A549 (cell line): Measurements from ENCODE around the gene GIMAP5. TPM values are rescaled to one million over a fixed set of nuclear protein-coding genes. Genes with fewer than 3 reads are reported as not detected.

Experiments used
- ATAC-seq, 2 experiments: fragments of 200-7000 bp in 1 of 2; fragments of >200 bp in 1 of 2; cut with Nextera tagmentation in 1 of 2; cut with Tn5 transposase in 1 of 2; 3 replicates each; pipeline versions ENCODE4 v1.8.0 to v1.9.1; 2018 to 2020; ENCODE audit warnings: mild to moderate bottlenecking in 1 of 2, moderate library complexity in 1 of 2
- CTCF ChIA-PET: fragments of 300-600 bp; sonication (Branson Sonifier 250); formaldehyde crosslinking; extraction: SDS; loops from one replicate; lab custom pipeline; 2021; ENCODE audit warnings: antibody characterized with exemption, inconsistent platforms; lab: Yijun Ruan, JAX
- POLR2A ChIA-PET: fragments of 350-600 bp; formaldehyde crosslinking; extraction: SDS; loops from one replicate; lab custom pipeline; 2021; ENCODE audit warnings: antibody characterized with exemption, inconsistent platforms; lab: Yijun Ruan, JAX
- DNase-seq, 2 experiments: peaks; one replicate each; pipeline versions ENCODE4 v3.0.0 to v3.0.0-alpha.2; 2011 to 2016; ENCODE audit warnings: low read depth in 1 of 2, low spot score in 1 of 2
- FAIRE-seq: peaks from 2 replicates; lab custom pipeline; 2011; peaks lifted over from hg19 to GRCh38; lab: Jason Lieb, UNC
- H3K27ac ChIP-seq, 2 experiments: fragments of >200 bp; sonication (Bioruptor Twin); formaldehyde crosslinking; 3 replicates each; pipeline ENCODE4 v1.5.1; 2016 to 2017
- H3K4me1 ChIP-seq: fragments of >200 bp; sonication (Bioruptor Twin); formaldehyde crosslinking; 3 replicates; pipeline ENCODE4 v1.6.1; 2016
- H3K4me2 ChIP-seq: fragments of >200 bp; sonication (Bioruptor Twin); formaldehyde crosslinking; 3 replicates; pipeline ENCODE4 v1.6.1; 2016
- H3K4me3 ChIP-seq: fragments of >200 bp; sonication (Bioruptor Twin); formaldehyde crosslinking; 3 replicates; pipeline ENCODE4 v1.5.1; 2016
- H3K9me3 ChIP-seq: fragments of >200 bp; sonication (Bioruptor Twin); formaldehyde crosslinking; 3 replicates; pipeline ENCODE4 v1.6.1; 2016
- BHLHE40 ChIP-seq: IDR thresholded peaks from 2 replicates; pipeline ENCODE4 v1.6.1; 2012; ENCODE audit warnings: low read depth, low read length, inconsistent platforms
- CHD4 ChIP-seq: fragments of 200-600 bp; sonication (generic); IDR thresholded peaks from 2 replicates; pipeline ENCODE4 v1.6.1; 2016; ENCODE audit warnings: antibody characterized with exemption, mild to moderate bottlenecking, borderline replicate concordance
- EHF ChIP-seq: fragments of 250-450 bp; sonication (Bioruptor Pico); IDR thresholded peaks from 2 replicates; pipeline ENCODE4 v1.5.0; 2020; ENCODE audit warnings: mild to moderate bottlenecking
- EHMT2 ChIP-seq: fragments of 200-600 bp; sonication (generic); IDR thresholded peaks from 2 replicates; pipeline ENCODE4 v1.6.1; 2016; ENCODE audit warnings: antibody characterized with exemption, low read depth, mild to moderate bottlenecking, moderate library complexity
- GATA3 ChIP-seq: IDR thresholded peaks from 2 replicates; pipeline ENCODE4 v1.6.1; 2012; ENCODE audit warnings: borderline replicate concordance
- HEYL ChIP-seq: fragments of 250-450 bp; sonication (Bioruptor Pico); IDR thresholded peaks from 2 replicates; pipeline ENCODE4 v1.8.0; 2021; ENCODE audit warnings: mild to moderate bottlenecking, moderate library complexity
- HOXA7 ChIP-seq: fragments of 250-450 bp; sonication (Bioruptor Pico); IDR thresholded peaks from 2 replicates; pipeline ENCODE4 v1.5.0; 2020; ENCODE audit warnings: mild to moderate bottlenecking, moderate library complexity
- HOXB13 ChIP-seq: fragments of 250-450 bp; sonication (Bioruptor Pico); IDR thresholded peaks from 2 replicates; pipeline ENCODE4 v1.5.0; 2020; ENCODE audit warnings: low read depth, mild to moderate bottlenecking, moderate library complexity
- JUN ChIP-seq, 2 experiments: fragments of >200 bp; sonication (Bioruptor Twin); formaldehyde crosslinking; IDR thresholded peaks; 2 replicates in 1 of 2; 3 replicates in 1 of 2; pipeline ENCODE4 v1.6.1; 2016 to 2017
- KDM1A ChIP-seq: fragments of 200-600 bp; sonication (generic); IDR thresholded peaks from 2 replicates; pipeline ENCODE4 v1.6.1; 2016; ENCODE audit warnings: low read depth, mild to moderate bottlenecking
- MAFK ChIP-seq: fragments of 450-650 bp; IDR thresholded peaks from 2 replicates; pipeline ENCODE4 v1.6.1; 2014; ENCODE audit not compliant: partially characterized antibody
- NFE2L2 ChIP-seq: fragments of 150-350 bp; conservative IDR thresholded peaks from 2 replicates; pipeline ENCODE4 v1.6.1; 2014; ENCODE audit warnings: low read length
- RARB ChIP-seq: fragments of 250-450 bp; sonication (Bioruptor Pico); IDR thresholded peaks from 2 replicates; pipeline ENCODE4 v1.8.0; 2021; ENCODE audit warnings: mild to moderate bottlenecking, moderate library complexity
- RCOR1 ChIP-seq: fragments of 150-350 bp; IDR thresholded peaks from 2 replicates; pipeline ENCODE4 v1.6.1; 2014; ENCODE audit warnings: antibody characterized with exemption, low read length, low read depth
- RFX5 ChIP-seq: fragments of 450-650 bp; IDR thresholded peaks from 2 replicates; pipeline ENCODE4 v1.7.1; 2014; ENCODE audit warnings: antibody characterized with exemption, mild to moderate bottlenecking, moderate library complexity
- RNF2 ChIP-seq: fragments of 200-600 bp; sonication (generic); IDR thresholded peaks from 2 replicates; pipeline ENCODE4 v1.6.1; 2016; ENCODE audit warnings: low read depth, mild to moderate bottlenecking, antibody characterized with exemption, moderate library complexity, borderline replicate concordance
- SMC3 ChIP-seq: fragments of >200 bp; sonication (Bioruptor Twin); formaldehyde crosslinking; IDR thresholded peaks from 3 replicates; pipeline ENCODE4 v1.6.1; 2018; ENCODE audit warnings: inconsistent platforms
- TFCP2L1 ChIP-seq: fragments of 250-450 bp; sonication (Bioruptor Pico); IDR thresholded peaks from 2 replicates; pipeline ENCODE4 v1.5.0; 2021; ENCODE audit warnings: mild to moderate bottlenecking
- TP53 ChIP-seq: fragments of 250-450 bp; sonication (Bioruptor Pico); IDR thresholded peaks from 2 replicates; pipeline ENCODE4 v1.5.0; 2021; ENCODE audit warnings: mild to moderate bottlenecking, moderate library complexity
- ZC3H11A ChIP-seq: fragments of 450-650 bp; IDR thresholded peaks from 2 replicates; pipeline ENCODE4 v1.6.1; 2014; ENCODE audit warnings: antibody characterized with exemption, mild to moderate bottlenecking
- WGBS: methylation state at CpG from one replicate; pipeline ENCODE4 v1.1.6; 2017; ENCODE audit errors: missing lambda C conversion rate; 5-methylcytosine and 5-hydroxymethylcytosine counted together
- polyA plus RNA-seq, 4 experiments: library from polyadenylated mRNA; depleted of rRNA in 3 of 4; stranded (reverse); fragments of >200 nt; fragmentation: RNase III in 1 of 4; extraction: RNeasy Plus Mini Kit Qiagen cat#74134 plus additional on column Dnase treatment in 1 of 4; gene quantifications; 2 replicates in 3 of 4; 3 replicates in 1 of 4; pipeline ENCODE4 v1.2.3, GENCODE V29; 2011 to 2017

GIMAP5 gene
- polyA plus RNA-seq, 2 of the 4 experiments (the other 2 are of a cell fraction): not detected

- no peak for ATAC-seq
- CTCF ChIA-PET: no interaction called here
- POLR2A ChIA-PET: no interaction called here
Observed at GRCh38 chr7:150746921-150747320, 9.7 kb downstream of the GIMAP5 start.

GRCh38 chr7:150748376-150748775 is 11.2 kb downstream of the GIMAP5 start:
- no peaks in the 10 kb centered on the region for H3K9me3 ChIP-seq
- FAIRE-seq (no peak), DNase-seq (no peak), ATAC-seq (no peak)
- H3K4me1 ChIP-seq: no peaks in the 10 kb centered on the region
- H3K27ac ChIP-seq: no peak overlapping the region
- ChIA-PET POLR2A (no interaction called here), CTCF (no interaction called here)
- 5% methylated on average over 4 of the region's 4 CpGs for WGBS
- H3K4me2 ChIP-seq: no peak overlapping the region
- H3K4me3 ChIP-seq: no peak overlapping the region
- no peak for TF ChIP-seq RNF2
- TF ChIP-seq, all 56 proteins: peak for 0

More at GRCh38 chr7:150746921-150747320, 9.7 kb downstream of the GIMAP5 start:
- TF ChIP-seq HOXA7 (CRISPR knock-in tag) (no peak), RFX5 (no peak), HOXB13 (CRISPR knock-in tag) (no peak), TFCP2L1 (CRISPR knock-in tag) (no peak), ZC3H11A (no peak), CHD4 (no peak), BHLHE40 (no peak), SMC3 (no peak)
- Histone ChIP-seq H3K4me1 (no peaks in the 10 kb centered on the region), H3K4me2 (no peak overlapping the region), H3K9me3 (no peaks in the 10 kb centered on the region), H3K4me3 (no peak overlapping the region), H3K27ac (no peak overlapping the region)
- WGBS: 33% methylated on average over 6 of the region's 6 CpGs
- FAIRE-seq: no peak
- DNase-seq: no peak

- H3K4me3 ChIP-seq: no peak overlapping the region
- CTCF ChIA-PET: no interaction called here
- 33% methylated on average over 2 of the region's 2 CpGs for WGBS
- no peak for ATAC-seq
- no peaks in the 10 kb centered on the region for H3K4me1 ChIP-seq
- no peak for TF ChIP-seq EHMT2
- TF ChIP-seq GATA3: no peak
- TF ChIP-seq RARB (CRISPR knock-in tag): no peak
- TF ChIP-seq BHLHE40: no peak
- TF ChIP-seq, all 56 proteins: peak for 0
- no peak overlapping the region for H3K27ac ChIP-seq
- POLR2A ChIA-PET: no interaction called here
- DNase-seq (no peak), FAIRE-seq (no peak)
- no peak overlapping the region for H3K4me2 ChIP-seq
- H3K9me3 ChIP-seq: no peaks in the 10 kb centered on the region
Observed at GRCh38 chr7:150751702-150752101, 14.5 kb downstream of the GIMAP5 start.

DNA sequence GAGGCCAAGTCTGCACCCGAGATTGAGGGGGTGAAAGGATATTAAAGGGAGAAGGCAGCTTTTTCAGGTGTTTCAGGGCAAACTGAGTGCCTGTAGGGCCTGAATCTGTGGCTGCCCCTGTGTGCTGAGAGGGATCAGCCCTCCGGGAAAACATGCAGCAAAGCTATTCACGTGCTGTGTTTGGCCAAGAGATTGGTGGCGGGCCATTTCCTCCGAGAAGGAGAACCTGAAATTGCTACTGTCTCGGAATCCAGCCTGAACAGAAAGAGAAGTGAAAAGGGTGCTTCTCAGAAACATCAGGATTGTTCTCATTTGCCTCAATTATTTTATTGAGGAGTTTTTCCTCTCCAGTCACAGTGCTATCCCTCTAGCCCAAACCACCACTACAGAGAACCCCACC is 16.0 kb downstream of the GIMAP5 start:
- Histone ChIP-seq H3K4me2 (no peak overlapping the region), H3K27ac (no peak overlapping the region), H3K4me1 (no peaks in the 10 kb centered on the region), H3K9me3 (no peaks in the 10 kb centered on the region), H3K4me3 (no peak overlapping the region)
- ChIA-PET POLR2A (no interaction called here), CTCF (no interaction called here)
- ATAC-seq (no peak), DNase-seq (no peak), FAIRE-seq (no peak)
- TF ChIP-seq RNF2: no peak
- TF ChIP-seq RCOR1: no peak
- no peak for TF ChIP-seq JUN (IDR thresholded peaks at IDR 0.05)
- TF ChIP-seq HEYL (CRISPR knock-in tag): no peak
- no peak for TF ChIP-seq EHF
- TF ChIP-seq NFE2L2: no peak
- TF ChIP-seq KDM1A: no peak
- TF ChIP-seq RFX5: no peak
- no peak for TF ChIP-seq RARB (CRISPR knock-in tag)
- no peak for TF ChIP-seq TP53 (CRISPR knock-in tag)
- TF ChIP-seq MAFK: no peak
- WGBS: 9% methylated on average over 6 of the region's 6 CpGs
